ENCODE results near the gene WBP1L.

Gene WBP1L

DNA sequence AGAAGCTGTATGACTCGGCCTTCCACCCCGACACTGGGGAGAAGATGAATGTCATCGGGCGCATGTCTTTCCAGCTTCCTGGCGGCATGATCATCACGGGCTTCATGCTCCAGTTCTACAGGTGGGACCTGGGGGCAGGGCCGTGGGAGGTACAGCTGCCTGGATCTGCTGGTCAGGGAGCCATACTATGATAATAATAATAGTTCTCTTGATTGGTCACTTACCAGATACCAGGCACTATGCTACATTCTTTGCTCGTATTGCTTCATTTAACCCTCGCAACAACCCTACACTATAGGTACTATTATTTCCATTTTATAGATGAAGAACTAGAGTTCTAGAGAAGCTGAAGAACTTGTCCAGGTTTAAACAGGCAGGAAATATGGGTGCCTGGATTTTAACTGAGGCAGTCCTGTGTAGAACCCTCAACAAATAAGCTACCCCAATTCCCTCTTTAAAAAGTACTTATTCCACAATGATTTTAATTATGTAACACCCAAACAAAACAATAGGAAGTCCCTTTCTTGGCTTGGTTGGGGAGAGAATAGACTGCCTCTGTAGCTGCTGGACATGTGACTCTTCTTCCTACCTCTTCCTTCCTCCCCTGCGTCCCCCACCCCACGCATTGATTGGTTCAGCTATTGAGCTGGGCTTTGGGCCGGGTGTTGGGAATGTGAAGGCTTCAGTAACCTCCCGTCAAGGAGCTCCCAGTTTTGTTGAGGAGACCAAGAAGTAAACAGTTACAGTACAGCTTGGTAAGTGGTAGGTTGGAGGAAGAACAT, 16.5 kb upstream of the WBP1L start:
- TF ChIP-seq CTCF (IDR thresholded peaks at IDR 0.05), result no peak

DNA sequence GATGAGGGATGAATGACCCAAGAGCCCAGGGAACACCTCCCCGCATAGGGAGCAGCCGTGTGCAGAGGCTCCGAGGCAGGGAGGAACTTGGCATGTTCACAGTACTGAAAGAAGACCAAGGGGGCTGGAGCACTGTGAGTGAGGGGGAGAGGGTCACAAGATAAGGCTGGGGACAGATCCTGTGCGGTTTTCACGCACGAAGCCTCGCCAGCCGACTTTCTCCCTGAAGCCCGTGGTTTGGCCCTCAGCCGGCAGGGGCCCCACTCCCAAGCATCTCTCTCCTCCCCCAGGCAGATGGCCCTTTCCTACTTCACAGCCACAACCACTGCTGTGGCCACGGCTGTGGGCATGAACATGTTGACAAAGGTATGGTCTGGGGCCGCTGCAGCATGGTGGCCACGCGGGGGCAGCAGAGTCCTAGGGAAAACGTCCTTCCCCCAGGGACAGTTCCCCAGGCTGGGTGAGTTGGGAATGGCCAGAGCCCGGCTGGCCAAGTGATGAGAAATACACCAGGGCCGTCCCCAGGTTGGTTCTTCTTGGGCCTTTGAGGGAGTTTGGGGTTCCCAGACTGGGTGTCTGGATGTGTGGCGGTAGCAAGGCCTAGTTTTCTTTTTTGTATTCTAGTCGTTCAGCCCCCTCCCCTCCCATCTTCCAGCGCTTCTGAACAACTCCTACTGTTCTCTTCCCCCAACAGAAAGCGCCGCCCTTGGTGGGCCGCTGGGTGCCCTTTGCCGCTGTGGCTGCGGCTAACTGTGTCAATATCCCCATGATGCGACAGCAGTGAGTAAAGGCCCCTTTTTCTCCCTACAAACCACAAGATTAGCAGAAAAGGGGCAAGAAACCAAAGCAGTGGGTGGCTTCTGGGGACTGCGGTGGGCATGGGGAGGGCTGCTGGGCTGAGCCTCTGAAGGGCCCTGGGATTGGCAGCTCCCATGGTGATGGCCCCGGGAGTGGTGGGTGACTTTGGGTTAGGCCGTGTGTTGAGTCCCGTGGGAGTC, 14.4 kb upstream of the WBP1L start:
- TF ChIP-seq CTCF (IDR thresholded peaks at IDR 0.05), result peak; percentile 94

DNA sequence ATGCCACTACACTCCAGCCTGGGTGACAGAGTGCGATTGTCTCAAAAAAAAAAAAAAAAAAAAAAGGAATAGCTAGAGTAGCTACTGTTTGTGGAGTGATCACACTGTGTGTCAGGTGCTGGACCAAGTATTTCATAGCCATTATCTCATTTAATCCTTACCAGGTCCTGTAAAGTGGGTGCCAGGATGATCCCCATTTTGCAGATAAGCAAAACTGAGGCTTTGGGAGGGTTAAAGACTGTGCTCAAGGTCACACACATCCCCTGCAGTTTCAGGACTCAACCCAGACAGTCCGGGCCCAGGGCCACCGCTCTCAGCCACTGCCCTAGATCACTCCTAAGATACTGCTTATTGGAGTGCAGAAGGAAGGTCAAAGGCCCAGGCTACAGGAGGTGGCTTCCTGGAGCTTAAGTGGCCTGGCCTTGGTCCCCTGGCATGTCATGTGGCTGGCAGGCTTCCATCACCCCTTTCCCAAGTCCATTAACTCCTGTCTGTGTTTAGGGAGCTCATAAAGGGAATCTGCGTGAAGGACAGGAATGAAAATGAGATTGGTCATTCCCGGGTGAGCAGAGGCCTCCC, 12.4 kb upstream of the WBP1L start:
- TF ChIP-seq CTCF (IDR thresholded peaks at IDR 0.05), result no peak

GRCh38 chr10:102732661-102733060, 11.1 kb upstream of the WBP1L start:
- TF ChIP-seq CTCF (IDR thresholded peaks at IDR 0.05), result no peak

GRCh38 chr10:102735065-102735562, 8.6 kb upstream of the WBP1L start:
- TF ChIP-seq CTCF (IDR thresholded peaks at IDR 0.05), result no peak

- TF ChIP-seq CTCF (IDR thresholded peaks at IDR 0.05), result no peak
Measured at GRCh38 chr10:102738692-102739121, 5.0 kb upstream of the WBP1L start.

DNA sequence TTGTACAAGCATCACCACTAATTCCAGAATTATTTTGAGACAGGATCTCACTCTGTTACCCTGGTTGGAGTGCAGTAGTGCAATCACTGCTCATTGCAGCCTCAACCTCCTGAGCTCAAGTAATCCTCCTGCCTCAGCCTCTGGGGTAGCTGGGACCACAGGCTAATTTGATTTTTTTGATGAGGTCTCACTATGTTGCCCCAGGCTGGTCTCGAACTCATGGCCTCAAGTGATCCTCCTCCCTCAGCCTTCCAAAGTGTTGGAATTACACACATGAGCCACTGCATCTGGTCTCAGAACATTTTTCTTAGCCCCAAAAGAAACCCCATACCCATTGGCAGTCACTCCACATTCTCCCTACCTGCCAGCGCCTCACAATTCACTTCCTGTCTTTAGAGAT, 3.5 kb upstream of the WBP1L start:
- no peak for TF ChIP-seq CTCF (IDR thresholded peaks at IDR 0.05)

Data from LNCAP (cell line).